ENCODE results near the gene CATSPERZ. TPM values are rescaled to one million over a fixed set of nuclear protein-coding genes. Genes with fewer than 3 reads are reported as not detected.

CATSPERZ gene
- total RNA-seq, 4 donors from 2014 or later: not detected

DNA sequence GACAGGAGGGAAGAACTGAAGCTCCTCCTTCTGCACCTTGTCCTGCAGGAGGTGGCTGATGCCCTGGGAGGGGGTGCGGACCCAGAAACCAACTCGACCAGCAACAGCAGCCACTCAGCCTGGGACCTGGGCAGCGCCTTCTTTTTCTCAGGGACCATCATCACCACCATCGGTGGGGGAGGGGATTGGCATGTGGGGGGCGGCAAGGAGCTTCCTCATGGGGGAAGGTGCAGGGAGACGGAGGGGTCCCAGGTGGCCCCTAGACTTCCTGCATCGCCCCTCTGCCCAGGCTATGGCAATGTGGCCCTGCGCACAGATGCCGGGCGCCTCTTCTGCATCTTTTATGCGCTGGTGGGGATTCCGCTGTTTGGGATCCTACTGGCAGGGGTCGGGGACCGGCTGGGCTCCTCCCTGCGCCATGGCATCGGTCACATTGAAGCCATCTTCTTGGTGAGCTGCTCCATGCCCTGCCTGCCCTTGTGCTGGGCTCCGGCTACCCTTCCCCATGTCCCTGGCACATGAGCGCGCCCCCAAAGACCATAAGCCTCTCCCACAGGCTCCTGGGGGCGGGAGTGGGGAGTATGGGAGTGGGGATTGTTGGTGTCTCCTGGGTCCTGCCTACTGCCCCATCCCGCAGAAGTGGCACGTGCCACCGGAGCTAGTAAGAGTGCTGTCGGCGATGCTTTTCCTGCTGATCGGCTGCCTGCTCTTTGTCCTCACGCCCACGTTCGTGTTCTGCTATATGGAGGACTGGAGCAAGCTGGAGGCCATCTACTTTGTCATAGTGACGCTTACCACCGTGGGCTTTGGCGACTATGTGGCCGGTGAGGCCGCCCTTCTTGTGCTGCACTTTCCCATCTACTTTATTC lies 3.1 kb upstream of the CATSPERZ start:
- TF ChIP-seq, protein P1, sequence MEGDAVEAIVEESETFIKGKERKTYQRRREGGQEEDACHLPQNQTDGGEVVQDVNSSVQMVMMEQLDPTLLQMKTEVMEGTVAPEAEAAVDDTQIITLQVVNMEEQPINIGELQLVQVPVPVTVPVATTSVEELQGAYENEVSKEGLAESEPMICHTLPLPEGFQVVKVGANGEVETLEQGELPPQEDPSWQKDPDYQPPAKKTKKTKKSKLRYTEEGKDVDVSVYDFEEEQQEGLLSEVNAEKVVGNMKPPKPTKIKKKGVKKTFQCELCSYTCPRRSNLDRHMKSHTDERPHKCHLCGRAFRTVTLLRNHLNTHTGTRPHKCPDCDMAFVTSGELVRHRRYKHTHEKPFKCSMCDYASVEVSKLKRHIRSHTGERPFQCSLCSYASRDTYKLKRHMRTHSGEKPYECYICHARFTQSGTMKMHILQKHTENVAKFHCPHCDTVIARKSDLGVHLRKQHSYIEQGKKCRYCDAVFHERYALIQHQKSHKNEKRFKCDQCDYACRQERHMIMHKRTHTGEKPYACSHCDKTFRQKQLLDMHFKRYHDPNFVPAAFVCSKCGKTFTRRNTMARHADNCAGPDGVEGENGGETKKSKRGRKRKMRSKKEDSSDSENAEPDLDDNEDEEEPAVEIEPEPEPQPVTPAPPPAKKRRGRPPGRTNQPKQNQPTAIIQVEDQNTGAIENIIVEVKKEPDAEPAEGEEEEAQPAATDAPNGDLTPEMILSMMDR (IDR thresholded peaks at IDR 0.05): no peak
- no peak for TF ChIP-seq POLR2A (IDR thresholded peaks at IDR 0.05)
- no peak overlapping the region for H3K4me3 ChIP-seq (ENCODE audit: low read depth, poor library complexity, severe bottlenecking)
- intact Hi-C loops (cut with DNase I; ENCODE audit: low total_unique reads): no loop called here
- no peak for DNase-seq (ENCODE audit: low spot score in 2 of 2)
- WGBS, 2 donors: 44% methylated on average over 27 to 31 of the region's 34 CpGs

DNA sequence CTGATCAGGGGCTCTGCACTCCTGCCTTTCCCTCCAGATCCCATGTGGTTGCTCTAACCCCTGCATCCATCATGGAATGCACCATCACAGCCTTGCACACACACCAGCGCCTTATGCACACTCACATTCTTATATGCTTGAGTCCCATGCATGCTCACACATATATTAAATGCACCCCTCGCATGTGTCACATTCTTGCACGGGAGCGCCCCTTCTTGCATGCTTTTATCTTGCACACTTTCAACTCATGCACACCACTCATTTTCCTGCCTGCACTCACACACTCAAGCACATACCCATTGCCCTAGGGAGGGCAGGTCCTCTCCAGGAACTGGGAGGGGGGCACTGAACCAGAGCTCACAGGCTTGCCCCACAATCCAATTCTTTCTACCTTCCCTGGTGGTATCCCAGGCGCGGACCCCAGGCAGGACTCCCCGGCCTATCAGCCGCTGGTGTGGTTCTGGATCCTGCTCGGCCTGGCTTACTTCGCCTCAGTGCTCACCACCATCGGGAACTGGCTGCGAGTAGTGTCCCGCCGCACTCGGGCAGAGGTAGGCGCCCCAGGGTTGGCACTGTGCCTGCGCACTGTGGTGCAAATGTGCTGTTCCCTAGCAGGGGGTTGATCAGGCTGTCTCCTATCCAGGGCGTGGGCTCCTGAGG lies 2.3 kb upstream of the CATSPERZ start:
- DNase-seq (ENCODE audit: low spot score in 2 of 2): no peak
- TF ChIP-seq, protein P1 (IDR thresholded peaks at IDR 0.05): no peak
- TF ChIP-seq POLR2A (IDR thresholded peaks at IDR 0.05): no peak
- intact Hi-C loops (cut with DNase I; ENCODE audit: low total_unique reads): no loop called here
- 64 to 68% methylated on average over 18 of the region's 18 CpGs for WGBS, 2 donors
- H3K4me3 ChIP-seq (ENCODE audit: low read depth, poor library complexity, severe bottlenecking): no peak overlapping the region

GRCh38 chr11:64298966-64299846 lies 952 bp upstream of the CATSPERZ start:
- H3K4me3 ChIP-seq (ENCODE audit: low read depth, poor library complexity, severe bottlenecking): no peak overlapping the region
- TF ChIP-seq POLR2A (IDR thresholded peaks at IDR 0.05): no peak
- TF ChIP-seq, protein P1 (IDR thresholded peaks at IDR 0.05): no peak
- DNase-seq (ENCODE audit: low spot score in 2 of 2): peak in 1 of 2 donors; percentile 95
- intact Hi-C loops (cut with DNase I; ENCODE audit: low total_unique reads): no loop called here
- WGBS, 2 donors: 2 to 13% methylated on average over 16 to 45 of the region's 60 CpGs

- WGBS, 2 donors: 76 to 87% methylated on average over 13 of the region's 13 CpGs
- intact Hi-C loops (cut with DNase I; ENCODE audit: low total_unique reads): loop anchor here (5.0 kb wide), 1 partner anchor 96 kb away; the partner anchor contains the start of gene FERMT3
- TF ChIP-seq POLR2A (IDR thresholded peaks at IDR 0.05): no peak
- TF ChIP-seq, protein P1 (IDR thresholded peaks at IDR 0.05): no peak
- H3K4me3 ChIP-seq (ENCODE audit: low read depth, poor library complexity, severe bottlenecking): no peak overlapping the region
- DNase-seq (ENCODE audit: low spot score in 2 of 2): no peak
Observed at GRCh38 chr11:64303109-64304031, 3.2 kb downstream of the CATSPERZ start.

- 54 to 62% methylated on average over 5 of the region's 5 CpGs for WGBS, 2 donors
- intact Hi-C loops (cut with DNase I; ENCODE audit: low total_unique reads): loop anchor here (5.0 kb wide), 1 partner anchor 97 kb away; the partner anchor contains the start of gene FERMT3
- TF ChIP-seq, protein P1 (IDR thresholded peaks at IDR 0.05): no peak
- TF ChIP-seq POLR2A (IDR thresholded peaks at IDR 0.05): no peak
- no peak for DNase-seq (ENCODE audit: low spot score in 2 of 2)
- no peak overlapping the region for H3K4me3 ChIP-seq (ENCODE audit: low read depth, poor library complexity, severe bottlenecking)
Observed at GRCh38 chr11:64304032-64304315, 3.8 kb downstream of the CATSPERZ start.

All from lower leg skin (tissue), 4 donors.